ENCODE results near the gene LSMEM2. TPM values are rescaled to one million over a fixed set of nuclear protein-coding genes. Genes with fewer than 3 reads are reported as not detected.

LSMEM2 gene
- total RNA-seq, 2 experiments from 2014 or later = 0.22 TPM; not detected in 1

DNA sequence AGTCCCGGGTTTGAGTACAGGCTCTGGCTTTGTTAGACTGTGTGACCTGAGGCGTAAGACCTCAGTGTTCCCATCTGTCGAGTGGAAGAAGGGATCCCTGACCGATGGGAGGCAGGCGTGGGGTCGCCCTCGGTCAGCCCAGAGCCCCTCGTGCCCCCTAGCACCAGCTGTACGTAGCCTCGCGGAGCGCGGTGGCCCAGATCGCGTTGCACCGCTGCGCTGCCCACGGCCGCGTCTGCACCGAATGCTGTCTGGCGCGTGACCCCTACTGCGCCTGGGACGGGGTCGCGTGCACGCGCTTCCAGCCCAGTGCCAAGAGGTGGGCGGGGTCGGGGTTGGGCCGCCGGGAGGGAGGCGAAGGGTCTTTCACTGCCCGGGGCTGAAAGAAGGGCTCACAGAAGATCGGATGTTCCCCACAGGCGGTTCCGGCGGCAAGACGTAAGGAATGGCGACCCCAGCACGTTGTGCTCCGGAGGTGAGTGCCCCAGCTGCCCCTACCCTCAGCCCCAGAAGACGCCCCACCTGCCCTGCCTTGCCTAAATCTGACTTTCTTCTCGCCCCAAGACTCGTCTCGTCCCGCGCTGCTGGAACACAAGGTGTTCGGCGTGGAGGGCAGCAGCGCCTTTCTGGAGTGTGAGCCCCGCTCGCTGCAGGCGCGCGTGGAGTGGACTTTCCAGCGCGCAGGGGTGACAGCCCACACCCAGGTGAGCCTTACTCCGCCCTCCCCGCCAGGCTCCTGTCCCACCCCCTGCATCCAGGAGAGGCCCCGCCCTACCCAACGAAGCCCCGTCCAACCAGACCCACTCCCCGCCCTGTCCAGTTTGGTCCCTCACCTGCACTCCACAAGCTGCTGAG is 3.5 kb upstream of the LSMEM2 start:
- CTCF ChIA-PET = interaction anchor here (1.2 to 2.6 kb wide), 5 partner anchors 8 to 81 kb away, joined by 3 to 11 read pairs (median 4); no protein-coding TSS in a partner anchor
- Mint-ChIP-seq H3K36me3 (ENCODE audit: low read depth) (no peaks in the 10 kb centered on the region), H3K27ac (no peak overlapping the region), H3K4me3 (no peak overlapping the region), H3K9me3 (no peaks in the 10 kb centered on the region), H3K27me3 (peaks cover 50% of the 10 kb centered on the region), H3K4me1 (ENCODE audit: low read depth) (peaks cover 30% of the 10 kb centered on the region)
- ATAC-seq (ENCODE audit: poor library complexity) (no peak), DNase-seq (peak in 1 of 14 experiments; percentile 42)
- Histone ChIP-seq H3K27me3 (ENCODE audit: control insufficient read depth in 1 of 2, insufficient read depth in 2 of 2, low read length in 2 of 2) (peaks cover 37 to 45% of the 10 kb centered on the region in 2 experiments), H3K4me1 (ENCODE audit: insufficient read depth, low read length) (peaks cover 40% of the 10 kb centered on the region), H3K27ac (ENCODE audit: low read depth in 1 of 2, low read length in 2 of 2) (no peak overlapping the region), H3K4me3 (ENCODE audit: low read length) (no peak overlapping the region), H3K9me3 (ENCODE audit: control insufficient read depth in 1 of 2, insufficient read depth in 1 of 2, low read length in 2 of 2) (peaks cover 0 to 17% of the 10 kb centered on the region in 2 experiments), H3K36me3 (ENCODE audit: insufficient read depth, low read length) (no peaks in the 10 kb centered on the region)
- TF ChIP-seq, protein P1, sequence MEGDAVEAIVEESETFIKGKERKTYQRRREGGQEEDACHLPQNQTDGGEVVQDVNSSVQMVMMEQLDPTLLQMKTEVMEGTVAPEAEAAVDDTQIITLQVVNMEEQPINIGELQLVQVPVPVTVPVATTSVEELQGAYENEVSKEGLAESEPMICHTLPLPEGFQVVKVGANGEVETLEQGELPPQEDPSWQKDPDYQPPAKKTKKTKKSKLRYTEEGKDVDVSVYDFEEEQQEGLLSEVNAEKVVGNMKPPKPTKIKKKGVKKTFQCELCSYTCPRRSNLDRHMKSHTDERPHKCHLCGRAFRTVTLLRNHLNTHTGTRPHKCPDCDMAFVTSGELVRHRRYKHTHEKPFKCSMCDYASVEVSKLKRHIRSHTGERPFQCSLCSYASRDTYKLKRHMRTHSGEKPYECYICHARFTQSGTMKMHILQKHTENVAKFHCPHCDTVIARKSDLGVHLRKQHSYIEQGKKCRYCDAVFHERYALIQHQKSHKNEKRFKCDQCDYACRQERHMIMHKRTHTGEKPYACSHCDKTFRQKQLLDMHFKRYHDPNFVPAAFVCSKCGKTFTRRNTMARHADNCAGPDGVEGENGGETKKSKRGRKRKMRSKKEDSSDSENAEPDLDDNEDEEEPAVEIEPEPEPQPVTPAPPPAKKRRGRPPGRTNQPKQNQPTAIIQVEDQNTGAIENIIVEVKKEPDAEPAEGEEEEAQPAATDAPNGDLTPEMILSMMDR (IDR thresholded peaks at IDR 0.05) = no peak
- POLR2A ChIA-PET = interaction anchor here (0.6 to 1.2 kb wide), 4 partner anchors 11 to 58 kb away, joined by 3 to 4 read pairs (median 3); partner anchors contain the start of gene GNAI2
- intact Hi-C loops (cut with DNase I, micrococcal nuclease) = loop anchor here (1.0 to 10.0 kb wide), 2 partner anchors 49 to 269 kb away; no protein-coding TSS in a partner anchor

DNA sequence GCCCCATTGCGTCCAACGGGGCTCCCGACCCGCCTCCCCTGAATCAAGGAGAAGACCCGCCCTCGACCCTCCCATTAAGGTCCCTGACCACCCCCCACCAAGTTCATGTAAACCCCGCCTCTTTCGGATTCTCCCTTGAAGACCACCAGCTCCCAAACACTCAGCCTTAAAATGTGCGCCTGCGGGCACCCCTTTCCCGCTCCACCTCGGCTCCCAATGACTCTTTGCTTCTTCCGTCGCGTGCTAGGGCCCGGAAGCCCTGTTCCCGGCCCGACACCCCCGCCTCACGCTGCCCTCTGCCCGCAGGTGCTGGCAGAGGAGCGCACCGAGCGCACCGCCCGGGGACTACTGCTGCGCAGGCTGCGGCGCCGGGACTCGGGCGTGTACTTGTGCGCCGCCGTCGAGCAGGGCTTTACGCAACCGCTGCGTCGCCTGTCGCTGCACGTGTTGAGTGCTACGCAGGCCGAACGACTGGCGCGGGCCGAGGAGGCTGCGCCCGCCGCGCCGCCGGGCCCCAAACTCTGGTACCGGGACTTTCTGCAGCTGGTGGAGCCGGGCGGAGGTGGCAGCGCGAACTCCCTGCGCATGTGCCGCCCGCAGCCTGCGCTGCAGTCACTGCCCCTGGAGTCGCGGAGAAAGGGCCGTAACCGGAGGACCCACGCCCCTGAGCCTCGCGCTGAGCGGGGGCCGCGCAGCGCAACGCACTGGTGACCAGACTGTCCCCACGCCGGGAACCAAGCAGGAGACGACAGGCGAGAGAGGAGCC is 2.7 kb upstream of the LSMEM2 start:
- Histone ChIP-seq H3K9me3 (ENCODE audit: control insufficient read depth in 1 of 2, insufficient read depth in 1 of 2, low read length in 2 of 2) (peaks cover 0 to 17% of the 10 kb centered on the region in 2 experiments), H3K27me3 (ENCODE audit: control insufficient read depth in 1 of 2, insufficient read depth in 2 of 2, low read length in 2 of 2) (peaks cover 37 to 45% of the 10 kb centered on the region in 2 experiments), H3K27ac (ENCODE audit: low read depth in 1 of 2, low read length in 2 of 2) (no peak overlapping the region), H3K36me3 (ENCODE audit: insufficient read depth, low read length) (no peaks in the 10 kb centered on the region), H3K4me3 (ENCODE audit: low read length) (no peak overlapping the region), H3K4me1 (ENCODE audit: insufficient read depth, low read length) (peaks cover 40% of the 10 kb centered on the region)
- Mint-ChIP-seq H3K4me3 (peak overlapping the region; percentile 30), H3K27ac (no peak overlapping the region), H3K27me3 (peaks cover 50% of the 10 kb centered on the region), H3K4me1 (ENCODE audit: low read depth) (peaks cover 30% of the 10 kb centered on the region), H3K36me3 (ENCODE audit: low read depth) (no peaks in the 10 kb centered on the region), H3K9me3 (no peaks in the 10 kb centered on the region)
- TF ChIP-seq, protein P1 (IDR thresholded peaks at IDR 0.05) = no peak
- ATAC-seq (ENCODE audit: poor library complexity) = peak; percentile 48
- POLR2A ChIA-PET = interaction anchor here (0.6 to 1.2 kb wide), 5 partner anchors 12 to 57 kb away, joined by 3 to 4 read pairs (median 3); partner anchors contain the start of genes GNAI2, HYAL3 and NAA80
- intact Hi-C loops (cut with DNase I, micrococcal nuclease) = loop anchor here (1.0 to 10.0 kb wide), 2 partner anchors 48 to 269 kb away; no protein-coding TSS in a partner anchor
- CTCF ChIA-PET = interaction anchor here (0.8 to 2.6 kb wide), 2 partner anchors 16 to 82 kb away, joined by 3 to 11 read pairs; partner anchors contain the start of gene IFRD2
- DNase-seq = peak in 5 of 14 experiments; percentile 23 to 72 (median 29)

DNA sequence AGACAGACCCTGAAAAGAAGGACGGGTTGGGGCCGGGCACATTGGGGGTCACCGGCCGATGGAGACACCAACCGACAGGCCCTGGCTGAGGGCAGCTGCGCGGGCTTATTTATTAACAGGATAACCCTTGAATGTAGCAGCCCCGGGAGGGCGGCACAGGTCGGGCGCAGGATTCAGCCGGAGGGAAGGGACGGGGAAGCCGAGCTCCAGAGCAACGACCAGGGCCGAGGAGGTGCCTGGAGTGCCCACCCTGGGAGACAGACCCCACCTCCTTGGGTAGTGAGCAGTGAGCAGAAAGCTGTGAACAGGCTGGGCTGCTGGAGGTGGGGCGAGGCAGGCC is 2.2 kb upstream of the LSMEM2 start:
- peaks cover 37 to 45% of the 10 kb centered on the region in 2 experiments for H3K27me3 ChIP-seq (ENCODE audit: control insufficient read depth in 1 of 2, insufficient read depth in 2 of 2, low read length in 2 of 2)
- POLR2A ChIA-PET = interaction anchor here (0.9 to 1.0 kb wide), 2 partner anchors 23 to 30 kb away, joined by 3 to 4 read pairs; partner anchors contain the start of genes HYAL3 and NAA80
- H3K36me3 Mint-ChIP-seq (ENCODE audit: low read depth) = no peaks in the 10 kb centered on the region

More for the DNA sequence above, 2.2 kb upstream of the LSMEM2 start:
- Mint-ChIP-seq H3K9me3 (no peaks in the 10 kb centered on the region), H3K4me1 (ENCODE audit: low read depth) (peaks cover 28% of the 10 kb centered on the region), H3K27me3 (peaks cover 50% of the 10 kb centered on the region), H3K27ac (no peak overlapping the region), H3K4me3 (no peak overlapping the region)
- Histone ChIP-seq H3K4me3 (ENCODE audit: low read length) (no peak overlapping the region), H3K27ac (ENCODE audit: low read depth in 1 of 2, low read length in 2 of 2) (no peak overlapping the region), H3K36me3 (ENCODE audit: insufficient read depth, low read length) (no peaks in the 10 kb centered on the region), H3K4me1 (ENCODE audit: insufficient read depth, low read length) (peaks cover 40% of the 10 kb centered on the region), H3K9me3 (ENCODE audit: control insufficient read depth in 1 of 2, insufficient read depth in 1 of 2, low read length in 2 of 2) (peaks cover 0 to 17% of the 10 kb centered on the region in 2 experiments)
- ATAC-seq (ENCODE audit: poor library complexity) = no peak
- CTCF ChIA-PET = interaction anchor here (0.7 to 2.6 kb wide), 3 partner anchors 15 to 82 kb away, joined by 3 to 11 read pairs (median 6); partner anchors contain the start of gene IFRD2
- intact Hi-C loops (cut with DNase I, micrococcal nuclease) = loop anchor here in 1 of 2 experiments (10.0 kb wide), 1 partner anchor 268 kb away; no protein-coding TSS in a partner anchor
- DNase-seq = no peak
- TF ChIP-seq, protein P1 (IDR thresholded peaks at IDR 0.05) = no peak

Measured in CD4-positive, alpha-beta T cell (primary cell).